KMS-11 (cell line): Measurements from ENCODE around the gene PTCH1.

Experiments
- H2AFZ ChIP-seq: fragments of 200-600 bp; sonication (generic); 2 replicates; pipeline ENCODE4 v1.6.1; 2016; ENCODE audit warnings: antibody characterized with exemption, mixed run types, low read depth
- H3K27ac ChIP-seq: fragments of 200-600 bp; sonication (generic); 2 replicates; pipeline ENCODE4 v1.6.1; 2016; ENCODE audit warnings: mild to moderate bottlenecking, mixed run types
- H3K27me3 ChIP-seq: fragments of 200-600 bp; sonication (generic); 2 replicates; pipeline ENCODE4 v1.6.1; 2017; ENCODE audit warnings: mild to moderate bottlenecking, low read depth, mixed run types, moderate library complexity; ENCODE audit not compliant: insufficient read depth
- H3K36me3 ChIP-seq: fragments of 200-600 bp; sonication (generic); 2 replicates; pipeline ENCODE4 v1.6.1; 2017; ENCODE audit warnings: mild to moderate bottlenecking, mixed run types; ENCODE audit not compliant: insufficient read depth
- H3K4me1 ChIP-seq: fragments of 200-600 bp; sonication (generic); 2 replicates; pipeline ENCODE4 v1.6.1; 2016; ENCODE audit warnings: mild to moderate bottlenecking, low read depth, mixed run types; ENCODE audit not compliant: poor library complexity, severe bottlenecking
- H3K4me2 ChIP-seq: fragments of 200-600 bp; sonication (generic); 2 replicates; pipeline ENCODE4 v1.7.0; 2016; ENCODE audit warnings: mild to moderate bottlenecking, mixed run types
- H3K4me3 ChIP-seq: fragments of 200-600 bp; sonication (generic); IDR thresholded peaks from 2 replicates; pipeline ENCODE4 v1.6.1; 2017; ENCODE audit warnings: low read depth, low read length, mixed read lengths; ENCODE audit not compliant: insufficient read depth
- H3K79me2 ChIP-seq: fragments of 200-600 bp; sonication (generic); 2 replicates; pipeline ENCODE4 v1.6.1; 2016; ENCODE audit warnings: low read depth, mixed run types; ENCODE audit not compliant: insufficient read depth
- H3K9ac ChIP-seq: fragments of 200-600 bp; sonication (generic); 2 replicates; pipeline ENCODE4 v1.6.1; 2016; ENCODE audit warnings: mild to moderate bottlenecking, mixed run types
- H4K20me1 ChIP-seq: fragments of 200-600 bp; sonication (generic); 2 replicates; pipeline ENCODE4 v1.6.1; 2016; ENCODE audit warnings: mild to moderate bottlenecking, mixed run types; ENCODE audit not compliant: insufficient read depth
- TF ChIP-seq, protein P1 (sequence below): fragments of 200-600 bp; sonication (generic); conservative IDR thresholded peaks from 2 replicates; pipeline ENCODE4 v1.6.1; 2017; ENCODE audit warnings: low read depth, mild to moderate bottlenecking, antibody characterized with exemption, low read length, moderate library complexity, mixed read lengths

PTCH1 gene

DNA sequence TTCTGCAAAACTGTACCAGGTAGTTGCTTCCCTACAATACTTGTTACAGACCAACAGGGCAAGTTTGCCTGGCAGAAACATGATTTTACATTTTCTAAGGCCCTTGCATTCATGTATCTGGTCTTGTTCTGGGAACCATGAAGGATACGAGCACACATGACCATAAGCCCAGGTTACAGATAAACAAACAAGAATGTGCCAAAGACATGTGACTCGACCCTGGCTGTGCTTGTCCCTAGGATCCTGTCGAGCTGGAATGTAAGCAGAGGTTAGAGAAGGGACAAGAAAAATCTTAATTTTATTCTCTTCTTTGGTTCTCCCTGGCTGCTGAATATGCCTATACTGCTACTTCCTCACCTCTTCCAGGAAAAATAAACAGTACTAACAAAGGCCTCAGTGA lies 32.5 kb downstream of the PTCH1 start:
- H3K36me3 ChIP-seq: no peaks in the 10 kb centered on the region
- no peak overlapping the region for H3K27ac ChIP-seq
- H4K20me1 ChIP-seq: no peaks in the 10 kb centered on the region

DNA sequence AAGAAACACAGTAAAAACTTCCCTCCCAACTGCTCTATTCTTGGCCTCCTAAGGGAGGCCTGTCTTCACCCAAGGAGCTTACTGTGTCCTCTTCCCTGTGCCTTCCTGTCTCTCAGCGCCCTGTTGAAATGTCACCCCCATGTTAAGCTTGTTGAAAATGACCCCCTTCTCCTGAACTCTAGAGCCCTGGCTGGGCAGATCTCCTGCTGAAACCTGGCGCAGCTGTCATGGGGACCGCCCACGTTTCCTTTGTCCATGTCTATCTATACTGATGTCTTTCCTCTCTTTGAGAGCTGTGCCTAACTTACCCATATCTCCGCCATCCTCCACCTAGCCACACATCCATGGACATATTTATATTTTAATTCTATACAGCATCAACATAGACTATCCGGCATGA lies 33.3 kb downstream of the PTCH1 start:
- Histone ChIP-seq H3K79me2 (no peaks in the 10 kb centered on the region; the same call in 1 of the 2 replicates), H2AFZ (no peak overlapping the region), H4K20me1 (no peaks in the 10 kb centered on the region), H3K9ac (no peak overlapping the region), H3K27me3 (no peaks in the 10 kb centered on the region), H3K27ac (no peak overlapping the region), H3K4me1 (peaks cover 20% of the 10 kb centered on the region), H3K4me2 (no peak overlapping the region), H3K36me3 (no peaks in the 10 kb centered on the region), H3K4me3 (no peak overlapping the region)
- TF ChIP-seq, protein P1, sequence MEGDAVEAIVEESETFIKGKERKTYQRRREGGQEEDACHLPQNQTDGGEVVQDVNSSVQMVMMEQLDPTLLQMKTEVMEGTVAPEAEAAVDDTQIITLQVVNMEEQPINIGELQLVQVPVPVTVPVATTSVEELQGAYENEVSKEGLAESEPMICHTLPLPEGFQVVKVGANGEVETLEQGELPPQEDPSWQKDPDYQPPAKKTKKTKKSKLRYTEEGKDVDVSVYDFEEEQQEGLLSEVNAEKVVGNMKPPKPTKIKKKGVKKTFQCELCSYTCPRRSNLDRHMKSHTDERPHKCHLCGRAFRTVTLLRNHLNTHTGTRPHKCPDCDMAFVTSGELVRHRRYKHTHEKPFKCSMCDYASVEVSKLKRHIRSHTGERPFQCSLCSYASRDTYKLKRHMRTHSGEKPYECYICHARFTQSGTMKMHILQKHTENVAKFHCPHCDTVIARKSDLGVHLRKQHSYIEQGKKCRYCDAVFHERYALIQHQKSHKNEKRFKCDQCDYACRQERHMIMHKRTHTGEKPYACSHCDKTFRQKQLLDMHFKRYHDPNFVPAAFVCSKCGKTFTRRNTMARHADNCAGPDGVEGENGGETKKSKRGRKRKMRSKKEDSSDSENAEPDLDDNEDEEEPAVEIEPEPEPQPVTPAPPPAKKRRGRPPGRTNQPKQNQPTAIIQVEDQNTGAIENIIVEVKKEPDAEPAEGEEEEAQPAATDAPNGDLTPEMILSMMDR: no peak

More for the DNA sequence above, 32.5 kb downstream of the PTCH1 start:
- Histone ChIP-seq H3K9ac (no peak overlapping the region), H3K4me1 (peaks cover 20% of the 10 kb centered on the region), H3K4me2 (no peak overlapping the region), H3K27me3 (no peaks in the 10 kb centered on the region), H3K79me2 (peaks cover 6% of the 10 kb centered on the region; the same call in 1 of the 2 replicates), H3K4me3 (no peak overlapping the region), H2AFZ (no peak overlapping the region)
- TF ChIP-seq, protein P1: no peak

DNA sequence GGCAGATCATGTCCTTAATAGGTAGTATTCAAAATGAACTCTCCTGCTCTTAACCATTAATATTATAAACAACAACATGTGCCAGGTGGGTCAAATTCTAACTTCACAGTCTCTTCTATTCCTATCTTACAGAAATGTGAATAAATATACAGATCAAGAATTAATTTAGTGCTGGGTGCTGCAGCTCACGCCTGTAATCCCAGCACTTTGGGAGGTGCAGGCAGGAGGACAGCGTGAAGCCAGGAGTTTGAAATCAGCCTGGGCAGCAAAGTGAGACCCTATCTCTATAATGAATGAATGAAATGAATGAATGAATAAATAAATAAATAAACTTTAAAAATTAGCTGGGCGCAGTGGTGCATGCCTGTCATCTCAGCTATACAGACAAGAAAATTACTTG lies 34.1 kb downstream of the PTCH1 start:
- Histone ChIP-seq H3K27me3 (no peaks in the 10 kb centered on the region), H3K4me2 (no peak overlapping the region), H3K79me2 (no peaks in the 10 kb centered on the region; the same call in 1 of the 2 replicates), H3K4me1 (peaks cover 20% of the 10 kb centered on the region), H3K9ac (no peak overlapping the region), H3K36me3 (no peaks in the 10 kb centered on the region), H3K27ac (no peak overlapping the region), H4K20me1 (no peaks in the 10 kb centered on the region), H2AFZ (no peak overlapping the region), H3K4me3 (no peak overlapping the region)
- TF ChIP-seq, protein P1: no peak

DNA sequence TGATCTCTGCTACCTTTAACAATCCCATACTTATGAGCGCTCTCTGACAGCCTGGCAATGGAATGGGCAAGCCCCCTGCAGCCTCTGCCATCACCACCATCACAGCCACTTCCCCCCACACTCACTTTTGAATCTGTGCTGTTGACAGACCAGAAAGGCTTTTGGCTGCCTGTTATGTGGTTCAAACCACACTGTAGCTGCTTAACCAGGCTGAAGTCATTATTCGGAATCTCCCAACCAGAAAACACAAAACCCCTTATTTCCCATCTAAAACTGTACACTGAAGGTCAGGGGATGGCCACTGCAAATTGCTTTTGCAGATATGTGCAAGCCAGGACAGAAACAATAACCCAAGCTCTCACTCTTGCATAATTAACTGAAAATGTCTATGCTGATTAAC lies 35.8 kb downstream of the PTCH1 start:
- TF ChIP-seq, protein P1: no peak
- no peaks in the 10 kb centered on the region for H3K27me3 ChIP-seq
- no peak overlapping the region for H3K27ac ChIP-seq
- H3K4me3 ChIP-seq: no peak overlapping the region
- H4K20me1 ChIP-seq: no peaks in the 10 kb centered on the region
- H3K36me3 ChIP-seq: no peaks in the 10 kb centered on the region
- H3K4me2 ChIP-seq: 0 out of 2 replicates have a peak overlapping the region, but pooled peaks have one; percentile 5
- no peak overlapping the region for H3K9ac ChIP-seq
- H2AFZ ChIP-seq: no peak overlapping the region
- no peaks in the 10 kb centered on the region; the same call in 1 of the 2 replicates for H3K79me2 ChIP-seq
- H3K4me1 ChIP-seq: peaks cover 20% of the 10 kb centered on the region

DNA sequence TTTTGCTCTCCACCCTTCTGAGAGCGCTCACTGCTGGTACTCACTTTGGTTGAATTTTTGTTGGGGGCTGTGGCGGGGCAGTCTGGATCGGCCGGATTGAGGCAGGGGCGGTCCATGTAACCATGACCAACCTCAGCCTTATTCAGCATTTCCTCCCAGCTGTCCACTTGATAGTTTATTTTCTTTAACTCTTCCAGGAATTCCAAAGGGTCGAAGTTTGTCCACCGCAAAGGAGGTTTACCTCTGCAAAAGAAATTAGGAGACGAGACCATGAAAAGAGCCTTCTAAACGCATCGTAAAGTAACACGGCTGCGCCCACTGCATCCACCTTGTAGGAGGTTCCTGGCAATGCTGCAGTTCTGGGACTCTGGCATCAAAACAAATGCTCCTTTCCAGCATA lies 36.4 kb downstream of the PTCH1 start:
- H4K20me1 ChIP-seq: no peaks in the 10 kb centered on the region
- no peak overlapping the region for H3K27ac ChIP-seq
- H3K27me3 ChIP-seq: no peaks in the 10 kb centered on the region
- no peak overlapping the region for H3K4me2 ChIP-seq
- H2AFZ ChIP-seq: no peak overlapping the region
- H3K4me1 ChIP-seq: peaks cover 20% of the 10 kb centered on the region
- H3K4me3 ChIP-seq: no peak overlapping the region
- no peaks in the 10 kb centered on the region for H3K79me2 ChIP-seq
- no peaks in the 10 kb centered on the region for H3K36me3 ChIP-seq
- H3K9ac ChIP-seq: no peak overlapping the region
- TF ChIP-seq, protein P1: no peak
